ENCODE measurements around the gene RGP1. TPM values are rescaled to one million over a fixed set of nuclear protein-coding genes. Genes with fewer than 3 reads are reported as not detected.

RGP1 gene
- total RNA-seq, 1 experiment from 2014 or later = 13.8 TPM

- H3K4me3 ChIP-seq (ENCODE audit: low read length) = no peak overlapping the region
- intact Hi-C loops (cut with micrococcal nuclease) = no loop called here
- H3K36me3 ChIP-seq (ENCODE audit: low read depth, low read length) = peaks cover 55% of the 10 kb centered on the region
- TF ChIP-seq, protein P1, sequence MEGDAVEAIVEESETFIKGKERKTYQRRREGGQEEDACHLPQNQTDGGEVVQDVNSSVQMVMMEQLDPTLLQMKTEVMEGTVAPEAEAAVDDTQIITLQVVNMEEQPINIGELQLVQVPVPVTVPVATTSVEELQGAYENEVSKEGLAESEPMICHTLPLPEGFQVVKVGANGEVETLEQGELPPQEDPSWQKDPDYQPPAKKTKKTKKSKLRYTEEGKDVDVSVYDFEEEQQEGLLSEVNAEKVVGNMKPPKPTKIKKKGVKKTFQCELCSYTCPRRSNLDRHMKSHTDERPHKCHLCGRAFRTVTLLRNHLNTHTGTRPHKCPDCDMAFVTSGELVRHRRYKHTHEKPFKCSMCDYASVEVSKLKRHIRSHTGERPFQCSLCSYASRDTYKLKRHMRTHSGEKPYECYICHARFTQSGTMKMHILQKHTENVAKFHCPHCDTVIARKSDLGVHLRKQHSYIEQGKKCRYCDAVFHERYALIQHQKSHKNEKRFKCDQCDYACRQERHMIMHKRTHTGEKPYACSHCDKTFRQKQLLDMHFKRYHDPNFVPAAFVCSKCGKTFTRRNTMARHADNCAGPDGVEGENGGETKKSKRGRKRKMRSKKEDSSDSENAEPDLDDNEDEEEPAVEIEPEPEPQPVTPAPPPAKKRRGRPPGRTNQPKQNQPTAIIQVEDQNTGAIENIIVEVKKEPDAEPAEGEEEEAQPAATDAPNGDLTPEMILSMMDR (conservative IDR thresholded peaks at IDR 0.05; ENCODE audit: low read depth, low read length) = no peak
- no peak for TF ChIP-seq EZH2 (IDR thresholded peaks at IDR 0.05; ENCODE audit: low read length, unreplicated experiment)
- TF ChIP-seq EZH2phosphoT487 (IDR thresholded peaks at IDR 0.05; ENCODE audit: borderline replicate concordance, low read length) = no peak
- POLR2A ChIA-PET (ENCODE audit: unreplicated experiment) = no interaction called here
- no peaks in the 10 kb centered on the region for H3K79me2 ChIP-seq (ENCODE audit: low read length)
- no peak for DNase-seq
- ATAC-seq = no peak
- no peaks in the 10 kb centered on the region for H3K9me2 ChIP-seq (replicated peaks; ENCODE audit: low read length)
- no peak overlapping the region for H3K4me2 ChIP-seq (ENCODE audit: low read length)
- H2AFZ ChIP-seq (ENCODE audit: low read length) = no peak overlapping the region
- CTCF ChIA-PET = no interaction called here
- H3K4me1 ChIP-seq (ENCODE audit: insufficient read depth, low read length) = no peaks in the 10 kb centered on the region
- no peaks in the 10 kb centered on the region for H3K9me3 ChIP-seq (ENCODE audit: low read length)
- no peaks in the 10 kb centered on the region for H3K27me3 ChIP-seq (ENCODE audit: low read length)
- no peaks in the 10 kb centered on the region for H4K20me1 ChIP-seq (ENCODE audit: low read length)
- no TSS peak for BruUV-seq (replicated peaks)
- H3F3A ChIP-seq (ENCODE audit: low read length, unreplicated experiment) = no peaks in the 10 kb centered on the region
- H3K27ac ChIP-seq (ENCODE audit: low read length) = no peak overlapping the region
- H3K9ac ChIP-seq (ENCODE audit: low read length) = no peak overlapping the region
Measured at GRCh38 chr9:35708146-35708545, 40.9 kb upstream of the RGP1 start.

- H3K9me3 ChIP-seq (ENCODE audit: low read length) = no peaks in the 10 kb centered on the region
- ChIA-PET POLR2A (ENCODE audit: unreplicated experiment) (no interaction called here), CTCF (interaction anchor here (0.6 kb wide), 1 partner anchor 53 kb away, joined by 3 read pairs; the partner anchor contains the start of gene CCDC107)
- DNase-seq = no peak
- H3K27me3 ChIP-seq (ENCODE audit: low read length) = no peaks in the 10 kb centered on the region
- H3K9me2 ChIP-seq (replicated peaks; ENCODE audit: low read length) = no peaks in the 10 kb centered on the region
- intact Hi-C loops (cut with micrococcal nuclease) = no loop called here
- no peaks in the 10 kb centered on the region for H3K4me1 ChIP-seq (ENCODE audit: insufficient read depth, low read length)
- H3K9ac ChIP-seq (ENCODE audit: low read length) = no peak overlapping the region
- TSS peak; percentile 36 for BruUV-seq (replicated peaks)
- H4K20me1 ChIP-seq (ENCODE audit: low read length) = no peaks in the 10 kb centered on the region
- H2AFZ ChIP-seq (ENCODE audit: low read length) = no peak overlapping the region
- TF ChIP-seq EZH2 (IDR thresholded peaks at IDR 0.05; ENCODE audit: low read length, unreplicated experiment) (no peak), EZH2phosphoT487 (IDR thresholded peaks at IDR 0.05; ENCODE audit: borderline replicate concordance, low read length) (no peak)
- TF ChIP-seq, protein P1 (conservative IDR thresholded peaks at IDR 0.05; ENCODE audit: low read depth, low read length) = no peak
- no peaks in the 10 kb centered on the region for H3F3A ChIP-seq (ENCODE audit: low read length, unreplicated experiment)
- no peak for ATAC-seq
- H3K79me2 ChIP-seq (ENCODE audit: low read length) = no peaks in the 10 kb centered on the region
- no peak overlapping the region for H3K27ac ChIP-seq (ENCODE audit: low read length)
- H3K36me3 ChIP-seq (ENCODE audit: low read depth, low read length) = peaks cover 52% of the 10 kb centered on the region
- no peak overlapping the region for H3K4me2 ChIP-seq (ENCODE audit: low read length)
- no peak overlapping the region for H3K4me3 ChIP-seq (ENCODE audit: low read length)
Measured at GRCh38 chr9:35710818-35711500, 38.1 kb upstream of the RGP1 start.

Data from PC-3 (cell line).